K562 (cell line): ENCODE results near the gene SLC7A5. TPM values are rescaled to one million over a fixed set of nuclear protein-coding genes. Genes with fewer than 3 reads are reported as not detected.
A peak's percentile ranks its signal among the peaks of the same experiment; 100 is the strongest.

Experiments used
- ARNT ChIP-seq, 2 experiments: fragments of 450-650 bp; IDR thresholded peaks; 2 replicates each; pipeline ENCODE4 v1.6.1; 2016; ENCODE audit warnings: mild to moderate bottlenecking in 1 of 2
- ATF1 ChIP-seq, 2 experiments: fragments of 450-650 bp in 1 of 2; IDR thresholded peaks; 2 replicates each; pipeline ENCODE4 v1.6.1; 2016; ENCODE audit warnings: missing compliant biosample characterization in 1 of 2, missing genetic modification characterization in 1 of 2
- FOXP1 ChIP-seq: sonication (generic); formaldehyde crosslinking; IDR thresholded peaks from 2 replicates; pipeline ENCODE4 v1.8.0; 2022; ENCODE audit warnings: mild to moderate bottlenecking, missing genetic modification reagents
- HMG20B ChIP-seq: fragments of 250-450 bp; sonication (Bioruptor Pico); IDR thresholded peaks from 2 replicates; pipeline ENCODE4 v1.5.0; 2021; ENCODE audit warnings: mild to moderate bottlenecking
- MEF2A ChIP-seq: IDR thresholded peaks from 2 replicates; pipeline ENCODE4 v1.6.1; 2011; ENCODE audit warnings: low read depth, mild to moderate bottlenecking, low read length, moderate library complexity; ENCODE audit not compliant: control insufficient read depth
- MTF1 ChIP-seq: fragments of 250-450 bp; sonication (Bioruptor Pico); IDR thresholded peaks from 2 replicates; pipeline ENCODE4 v1.9.0; 2021; ENCODE audit warnings: moderate library complexity, mild to moderate bottlenecking, inconsistent platforms, borderline replicate concordance
- OTX1 ChIP-seq: fragments of 450-650 bp; formaldehyde crosslinking; IDR thresholded peaks from 2 replicates; pipeline ENCODE4 v1.4.0; 2022; ENCODE audit warnings: mild to moderate bottlenecking
- PTBP1 ChIP-seq: fragments of 200-400 bp; formaldehyde crosslinking; IDR thresholded peaks from 2 replicates; pipeline ENCODE4 v1.6.1; 2017; ENCODE audit warnings: low read depth, low read length
- RBM15 ChIP-seq: fragments of 200-400 bp; formaldehyde crosslinking; IDR thresholded peaks from 2 replicates; pipeline ENCODE4 v1.6.1; 2018; ENCODE audit warnings: mild to moderate bottlenecking, low read length, moderate library complexity; ENCODE audit not compliant: insufficient read depth
- RBM17 ChIP-seq: fragments of 200-400 bp; formaldehyde crosslinking; IDR thresholded peaks from 2 replicates; pipeline ENCODE4 v1.6.1; 2017; ENCODE audit warnings: low read depth, mild to moderate bottlenecking, low read length, borderline replicate concordance
- SP2 ChIP-seq: IDR thresholded peaks from 2 replicates; pipeline ENCODE4 v1.6.1; 2011; ENCODE audit warnings: mild to moderate bottlenecking, low read depth, low read length, moderate library complexity; ENCODE audit not compliant: poor library complexity, severe bottlenecking; ENCODE audit errors: extremely low read depth
- SRSF3 ChIP-seq: fragments of 200-400 bp; formaldehyde crosslinking; IDR thresholded peaks from 2 replicates; pipeline ENCODE4 v1.6.1; 2016; ENCODE audit warnings: mild to moderate bottlenecking, low read length, moderate library complexity; ENCODE audit not compliant: insufficient read depth
- TAF7 ChIP-seq: fragments of 450-650 bp; IDR thresholded peaks from 2 replicates; pipeline ENCODE4 v1.6.1; 2016; ENCODE audit warnings: missing genetic modification characterization, missing compliant biosample characterization
- TCF3 ChIP-seq: sonication (generic); formaldehyde crosslinking; IDR thresholded peaks from 2 replicates; pipeline ENCODE4 v1.4.0; 2020; ENCODE audit warnings: mild to moderate bottlenecking, missing genetic modification reagents
- ZEB2 ChIP-seq: fragments of 450-650 bp; IDR thresholded peaks from 2 replicates; pipeline ENCODE4 v1.6.1; 2016
- ZNF140 ChIP-seq: fragments of 250-450 bp; sonication (Bioruptor Pico); IDR thresholded peaks from 2 replicates; pipeline ENCODE4 v1.8.0; 2021; ENCODE audit warnings: moderate library complexity, mild to moderate bottlenecking, inconsistent platforms
- ZNF217 ChIP-seq: sonication (generic); formaldehyde crosslinking; IDR thresholded peaks from 2 replicates; pipeline ENCODE4 v1.8.0; 2022; ENCODE audit warnings: mild to moderate bottlenecking, missing genetic modification reagents
- ZNF644 ChIP-seq: fragments of 200-800 bp; sonication (Bioruptor generic); IDR thresholded peaks from 2 replicates; pipeline ENCODE4 v1.6.1; 2016; ENCODE audit warnings: low read depth, missing genetic modification characterization, missing compliant biosample characterization
- polyA plus RNA-seq, 8 experiments: library from polyadenylated mRNA; depleted of rRNA in 4 of 8; stranded (reverse) in 5 of 8; unstranded in 3 of 8; fragments of >200 nt; fragmentation: Nextera tagmentation in 2 of 8; fragmentation: Illumina TruSeq in 1 of 8; extraction: Ambion mirVana in 2 of 8; extraction: Trizol in 1 of 8; gene quantifications; 2 replicates each; pipeline versions ENCODE4 v1.2.1 to v1.2.3, GENCODE V29; 2011 to 2014; ENCODE audit warnings: inconsistent platforms in 1 of 8, missing spikeins in 1 of 8
- total RNA-seq, 7 experiments: library from RNA; depleted of rRNA in 6 of 7; stranded (reverse); fragments of >200 nt in 6 of 7; fragmentation: Illumina TruSeq in 2 of 7; extraction: Trizol in 2 of 7; gene quantifications; 2 replicates each; pipeline versions ENCODE4 v1.2.1 to v1.2.3, GENCODE V29; 2011 to 2021; ENCODE audit warnings: low replicate concordance in 1 of 7
- TF ChIP-seq, protein P1 (sequence below): conservative IDR thresholded peaks from 2 replicates; pipeline ENCODE4 v1.6.1; 2011; ENCODE audit warnings: low read depth, mild to moderate bottlenecking, low read length; ENCODE audit not compliant: control insufficient read depth
- TF ChIP-seq, protein P2 (sequence below): fragments of 250-450 bp; sonication (Bioruptor Pico); IDR thresholded peaks from 2 replicates; pipeline ENCODE4 v1.5.0; 2020; ENCODE audit warnings: mild to moderate bottlenecking, borderline replicate concordance
- TF ChIP-seq, protein P3 (sequence below): fragments of 250-450 bp; sonication (Bioruptor Pico); IDR thresholded peaks from 2 replicates; pipeline ENCODE4 v1.4.0; 2020; ENCODE audit warnings: mild to moderate bottlenecking, moderate library complexity

Gene SLC7A5
- total and polyA plus RNA-seq, 9 of the 15 experiments (the other 6 are each of a cell fraction or from before 2014, with no cell fraction given) = 1.9 to 220 (median 18.6) TPM

DNA sequence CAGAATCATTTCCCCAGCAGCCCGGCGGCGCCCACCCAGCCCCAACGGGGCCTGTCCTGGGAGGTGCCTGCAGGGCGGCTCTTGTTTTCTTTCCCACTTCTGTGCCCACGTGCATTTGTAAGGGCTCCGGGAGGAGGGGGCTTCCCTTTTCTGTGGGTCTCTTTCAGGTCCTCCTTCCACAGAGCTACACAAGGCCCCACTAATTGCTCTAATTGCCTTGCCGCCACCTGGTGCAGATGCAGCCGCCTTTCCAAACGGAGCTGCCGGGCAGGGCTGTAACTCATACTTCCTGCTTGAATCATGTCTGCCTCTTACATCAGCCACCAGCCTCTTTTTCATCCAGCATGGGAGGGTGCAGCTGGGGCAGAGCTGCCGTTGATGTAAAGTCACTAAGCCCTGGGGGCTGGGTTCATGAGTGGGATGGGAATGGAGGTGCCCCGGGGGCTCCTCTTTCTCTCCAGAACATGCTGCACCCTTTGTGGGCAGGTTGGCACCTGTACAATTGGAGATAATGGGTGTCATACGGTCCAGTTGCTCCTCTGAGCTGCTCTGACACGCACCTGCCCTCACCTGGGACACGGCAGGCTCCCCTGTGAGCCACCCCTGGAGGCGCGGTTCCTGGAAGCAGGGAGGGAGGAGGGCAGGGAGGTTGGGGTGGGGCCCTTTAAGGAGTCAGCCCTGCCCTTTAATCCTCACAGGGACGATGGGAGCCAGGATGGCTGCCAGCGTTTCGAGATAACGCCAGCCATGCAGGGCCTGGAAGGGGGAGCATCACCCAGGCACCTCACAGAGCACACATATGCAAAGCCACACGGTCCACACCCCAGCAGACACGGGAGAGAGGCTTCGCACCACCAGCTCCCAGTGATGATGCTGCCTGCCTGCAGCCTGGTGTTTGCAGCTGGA is 62.4 kb downstream of the SLC7A5 start (continued):
- TF ChIP-seq, protein P1, sequence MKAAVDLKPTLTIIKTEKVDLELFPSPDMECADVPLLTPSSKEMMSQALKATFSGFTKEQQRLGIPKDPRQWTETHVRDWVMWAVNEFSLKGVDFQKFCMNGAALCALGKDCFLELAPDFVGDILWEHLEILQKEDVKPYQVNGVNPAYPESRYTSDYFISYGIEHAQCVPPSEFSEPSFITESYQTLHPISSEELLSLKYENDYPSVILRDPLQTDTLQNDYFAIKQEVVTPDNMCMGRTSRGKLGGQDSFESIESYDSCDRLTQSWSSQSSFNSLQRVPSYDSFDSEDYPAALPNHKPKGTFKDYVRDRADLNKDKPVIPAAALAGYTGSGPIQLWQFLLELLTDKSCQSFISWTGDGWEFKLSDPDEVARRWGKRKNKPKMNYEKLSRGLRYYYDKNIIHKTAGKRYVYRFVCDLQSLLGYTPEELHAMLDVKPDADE = no peak
- TF ChIP-seq OTX1 (CRISPR knock-in tag) = no peak
- TF ChIP-seq MEF2A = no peak
- TF ChIP-seq TCF3 (CRISPR knock-in tag) = peak; percentile 53
- peak; percentile 88 for TF ChIP-seq ZEB2
- TF ChIP-seq MTF1 (CRISPR knock-in tag) = no peak
- TF ChIP-seq HMG20B (CRISPR knock-in tag) = no peak
- 0 out of 2 replicates have a peak, but pooled peaks have one; percentile 7 for TF ChIP-seq TAF7 (tag)
- TF ChIP-seq PTBP1 = no peak
- no peak for TF ChIP-seq RBM17
- no peak for TF ChIP-seq SP2
- peak; percentile 91 for TF ChIP-seq ZNF644 (tag)
- TF ChIP-seq, protein P2, sequence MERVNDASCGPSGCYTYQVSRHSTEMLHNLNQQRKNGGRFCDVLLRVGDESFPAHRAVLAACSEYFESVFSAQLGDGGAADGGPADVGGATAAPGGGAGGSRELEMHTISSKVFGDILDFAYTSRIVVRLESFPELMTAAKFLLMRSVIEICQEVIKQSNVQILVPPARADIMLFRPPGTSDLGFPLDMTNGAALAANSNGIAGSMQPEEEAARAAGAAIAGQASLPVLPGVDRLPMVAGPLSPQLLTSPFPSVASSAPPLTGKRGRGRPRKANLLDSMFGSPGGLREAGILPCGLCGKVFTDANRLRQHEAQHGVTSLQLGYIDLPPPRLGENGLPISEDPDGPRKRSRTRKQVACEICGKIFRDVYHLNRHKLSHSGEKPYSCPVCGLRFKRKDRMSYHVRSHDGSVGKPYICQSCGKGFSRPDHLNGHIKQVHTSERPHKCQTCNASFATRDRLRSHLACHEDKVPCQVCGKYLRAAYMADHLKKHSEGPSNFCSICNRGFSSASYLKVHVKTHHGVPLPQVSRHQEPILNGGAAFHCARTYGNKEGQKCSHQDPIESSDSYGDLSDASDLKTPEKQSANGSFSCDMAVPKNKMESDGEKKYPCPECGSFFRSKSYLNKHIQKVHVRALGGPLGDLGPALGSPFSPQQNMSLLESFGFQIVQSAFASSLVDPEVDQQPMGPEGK (CRISPR knock-in tag) = 0 out of 2 replicates have a peak, but pooled peaks have one; percentile 66
- no peak for TF ChIP-seq ZNF140 (CRISPR knock-in tag)
- TF ChIP-seq SRSF3 = peak; percentile 94
- TF ChIP-seq FOXP1 (CRISPR knock-in tag) = no peak
- no peak for TF ChIP-seq RBM15
- no peak for TF ChIP-seq ZNF217 (CRISPR knock-in tag)
- TF ChIP-seq, protein P3, sequence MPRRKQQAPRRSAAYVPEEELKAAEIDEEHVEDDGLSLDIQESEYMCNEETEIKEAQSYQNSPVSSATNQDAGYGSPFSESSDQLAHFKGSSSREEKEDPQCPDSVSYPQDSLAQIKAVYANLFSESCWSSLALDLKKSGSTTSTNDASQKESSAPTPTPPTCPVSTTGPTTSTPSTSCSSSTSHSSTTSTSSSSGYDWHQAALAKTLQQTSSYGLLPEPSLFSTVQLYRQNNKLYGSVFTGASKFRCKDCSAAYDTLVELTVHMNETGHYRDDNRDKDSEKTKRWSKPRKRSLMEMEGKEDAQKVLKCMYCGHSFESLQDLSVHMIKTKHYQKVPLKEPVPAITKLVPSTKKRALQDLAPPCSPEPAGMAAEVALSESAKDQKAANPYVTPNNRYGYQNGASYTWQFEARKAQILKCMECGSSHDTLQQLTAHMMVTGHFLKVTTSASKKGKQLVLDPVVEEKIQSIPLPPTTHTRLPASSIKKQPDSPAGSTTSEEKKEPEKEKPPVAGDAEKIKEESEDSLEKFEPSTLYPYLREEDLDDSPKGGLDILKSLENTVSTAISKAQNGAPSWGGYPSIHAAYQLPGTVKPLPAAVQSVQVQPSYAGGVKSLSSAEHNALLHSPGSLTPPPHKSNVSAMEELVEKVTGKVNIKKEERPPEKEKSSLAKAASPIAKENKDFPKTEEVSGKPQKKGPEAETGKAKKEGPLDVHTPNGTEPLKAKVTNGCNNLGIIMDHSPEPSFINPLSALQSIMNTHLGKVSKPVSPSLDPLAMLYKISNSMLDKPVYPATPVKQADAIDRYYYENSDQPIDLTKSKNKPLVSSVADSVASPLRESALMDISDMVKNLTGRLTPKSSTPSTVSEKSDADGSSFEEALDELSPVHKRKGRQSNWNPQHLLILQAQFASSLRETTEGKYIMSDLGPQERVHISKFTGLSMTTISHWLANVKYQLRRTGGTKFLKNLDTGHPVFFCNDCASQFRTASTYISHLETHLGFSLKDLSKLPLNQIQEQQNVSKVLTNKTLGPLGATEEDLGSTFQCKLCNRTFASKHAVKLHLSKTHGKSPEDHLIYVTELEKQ (CRISPR knock-in tag) = 0 out of 2 replicates have a peak, but pooled peaks have one; percentile 6
- TF ChIP-seq ARNT (IDR thresholded peaks at IDR 0.05) = no peak; a peak in 1 of 4 replicates
- TF ChIP-seq ATF1 (CRISPR knock-in tag; IDR thresholded peaks at IDR 0.05) = no peak
- peak; percentile 53 for TF ChIP-seq ATF1 (tag; IDR thresholded peaks at IDR 0.05)
